HEK293T (cell line): ENCODE measurements around the gene RGS1.

Experiments
- CTCF ChIA-PET: fragments of 350-600 bp; formaldehyde crosslinking; extraction: SDS; loops from one replicate; lab custom pipeline; 2021; ENCODE audit warnings: antibody characterized with exemption, inconsistent platforms; lab: Yijun Ruan, JAX
- POLR2A ChIA-PET: fragments of 350-600 bp; formaldehyde crosslinking; extraction: SDS; loops from one replicate; lab custom pipeline; 2020; ENCODE audit warnings: antibody characterized with exemption, inconsistent platforms; lab: Yijun Ruan, JAX
- DNase-seq: peaks from one replicate; pipeline ENCODE4 v3.0.0; 2012; ENCODE audit warnings: mixed read lengths; ENCODE audit errors: extremely low spot score
- ARNT ChIP-seq: fragments of 450-650 bp; IDR thresholded peaks from 2 replicates; pipeline ENCODE4 v1.6.1; 2017; ENCODE audit warnings: mild to moderate bottlenecking
- BHLHE40 ChIP-seq: fragments of 450-650 bp; IDR thresholded peaks from 2 replicates; pipeline ENCODE4 v1.6.1; 2016; ENCODE audit warnings: mild to moderate bottlenecking, moderate library complexity, borderline replicate concordance
- CTBP1 ChIP-seq: fragments of 450-650 bp; IDR thresholded peaks from 2 replicates; pipeline ENCODE4 v1.6.1; 2016; ENCODE audit warnings: borderline replicate concordance
- FOXA1 ChIP-seq: fragments of 450-650 bp; IDR thresholded peaks from 2 replicates; pipeline ENCODE4 v1.6.1; 2016; ENCODE audit warnings: mild to moderate bottlenecking
- FOXK2 ChIP-seq: fragments of 450-650 bp; IDR thresholded peaks from 2 replicates; pipeline ENCODE4 v1.6.1; 2016; ENCODE audit warnings: mild to moderate bottlenecking
- FOXM1 ChIP-seq: fragments of 450-650 bp; IDR thresholded peaks from 2 replicates; pipeline ENCODE4 v1.6.1; 2017; ENCODE audit warnings: mild to moderate bottlenecking, borderline replicate concordance
- HDGF ChIP-seq: fragments of 450-650 bp; IDR thresholded peaks from 2 replicates; pipeline ENCODE4 v1.6.1; 2017; ENCODE audit warnings: antibody characterized with exemption, borderline replicate concordance
- LEF1 ChIP-seq: fragments of 450-650 bp; IDR thresholded peaks from 2 replicates; pipeline ENCODE4 v1.6.1; 2017; ENCODE audit warnings: mild to moderate bottlenecking, borderline replicate concordance
- NFRKB ChIP-seq: fragments of 450-650 bp; IDR thresholded peaks from 2 replicates; pipeline ENCODE4 v1.6.1; 2016; ENCODE audit warnings: mild to moderate bottlenecking, moderate library complexity
- PKNOX1 ChIP-seq: fragments of 450-650 bp; IDR thresholded peaks from 2 replicates; pipeline ENCODE4 v1.6.1; 2016
- SP1 ChIP-seq: fragments of 450-650 bp; IDR thresholded peaks from 2 replicates; pipeline ENCODE4 v1.6.1; 2017
- SUZ12 ChIP-seq: fragments of 450-650 bp; IDR thresholded peaks from 2 replicates; pipeline ENCODE4 v1.6.1; 2016; ENCODE audit warnings: mild to moderate bottlenecking
- TARDBP ChIP-seq: fragments of 450-650 bp; IDR thresholded peaks from 2 replicates; pipeline ENCODE4 v1.6.1; 2016
- ZNF384 ChIP-seq: fragments of 450-650 bp; IDR thresholded peaks from 2 replicates; pipeline ENCODE4 v1.6.1; 2016

The RGS1 gene

GRCh38 chr1:192626366-192627179 lies 51.0 kb downstream of the RGS1 start:
- ChIA-PET CTCF (no interaction called here), POLR2A (no interaction called here)
- no peak for DNase-seq
- TF ChIP-seq CTBP1 (no peak), FOXK2 (no peak), FOXM1 (no peak), HDGF (no peak), FOXA1 (no peak), TARDBP (no peak), LEF1 (no peak), PKNOX1 (no peak), NFRKB (no peak), ZNF384 (no peak), ARNT (no peak), BHLHE40 (no peak), SP1 (no peak), SUZ12 (no peak)

- ChIA-PET CTCF (no interaction called here), POLR2A (no interaction called here)
- TF ChIP-seq CTBP1: no peak
- TF ChIP-seq FOXM1: no peak
- no peak for TF ChIP-seq HDGF
- no peak for TF ChIP-seq NFRKB
- TF ChIP-seq SUZ12: no peak
- DNase-seq: no peak
Measured at GRCh38 chr1:192627901-192628300, 52.3 kb downstream of the RGS1 start.

DNA sequence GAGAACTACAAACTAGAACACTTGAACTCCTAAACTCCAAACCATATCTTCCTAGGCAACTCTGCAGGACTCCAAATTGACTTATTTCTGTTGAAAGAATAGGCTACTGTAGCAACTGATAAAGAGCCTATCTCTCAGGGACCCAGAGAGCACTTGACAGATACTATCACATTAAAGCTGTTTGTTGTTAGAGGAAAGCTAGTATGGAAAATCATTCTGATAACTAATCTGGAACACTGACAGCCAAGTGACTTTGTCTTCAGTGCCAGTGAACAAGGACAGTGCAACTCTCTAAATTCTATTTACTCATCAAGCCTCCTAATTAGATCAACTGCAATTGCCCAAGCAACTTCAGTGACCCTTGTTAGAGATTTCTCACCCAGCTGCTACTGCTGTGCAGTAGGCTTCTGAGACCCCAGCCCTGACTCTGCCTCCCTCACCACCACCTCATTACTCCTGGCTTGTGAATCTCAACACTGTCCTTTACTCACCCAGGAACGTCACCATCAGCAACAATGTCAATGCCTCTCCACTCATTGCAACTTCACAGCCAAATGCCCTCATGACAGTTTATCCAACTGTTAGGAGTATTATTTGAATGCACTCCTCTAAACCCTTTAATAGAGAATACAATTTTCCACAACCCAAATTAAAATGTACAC lies 53.0 kb downstream of the RGS1 start:
- ChIA-PET CTCF (no interaction called here), POLR2A (no interaction called here)
- no peak for DNase-seq
- TF ChIP-seq NFRKB (no peak), ZNF384 (no peak), SP1 (no peak), LEF1 (no peak), FOXK2 (no peak)

DNA sequence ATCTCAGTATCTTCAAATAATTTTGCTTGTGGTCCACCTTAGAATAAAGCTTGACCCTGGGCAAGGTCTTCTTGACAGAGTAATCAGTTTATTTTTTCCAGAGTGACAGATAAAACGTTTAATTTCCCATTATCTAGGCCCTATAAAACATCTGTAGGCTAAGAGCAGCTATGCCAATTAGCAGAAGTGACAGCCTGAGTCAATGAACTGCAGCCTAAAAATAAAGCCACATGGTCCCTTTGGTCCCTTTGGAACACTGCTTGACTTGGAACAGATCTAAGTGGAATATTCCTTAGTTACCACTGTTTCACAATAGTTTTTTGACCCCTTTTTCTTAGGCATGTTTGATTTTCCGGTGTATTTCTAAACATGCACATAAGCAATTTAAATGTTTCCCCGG lies 54.0 kb downstream of the RGS1 start:
- ChIA-PET POLR2A (no interaction called here), CTCF (no interaction called here)
- no peak for TF ChIP-seq ZNF384
- no peak for TF ChIP-seq BHLHE40
- DNase-seq: no peak
